HepG2 (cell line): Measurements from ENCODE around the gene RSPH9. TPM values are rescaled to one million over a fixed set of nuclear protein-coding genes. Genes with fewer than 3 reads are reported as not detected.

ENCODE experiments used
- CHD4 ChIP-seq: fragments of 200-600 bp; sonication (generic); IDR thresholded peaks from 2 replicates; pipeline ENCODE4 v1.7.0; 2017; ENCODE audit warnings: mild to moderate bottlenecking, low read length, borderline replicate concordance
- KDM3A ChIP-seq: IDR thresholded peaks from 2 replicates; pipeline ENCODE4 v1.6.1; 2018; ENCODE audit warnings: low read depth, missing compliant biosample characterization
- MED13 ChIP-seq: sonication (generic); formaldehyde crosslinking; IDR thresholded peaks from 2 replicates; pipeline ENCODE4 v1.5.0; 2020; ENCODE audit warnings: missing genetic modification reagents
- PTBP1 ChIP-seq: fragments of 200-400 bp; formaldehyde crosslinking; IDR thresholded peaks from 2 replicates; pipeline ENCODE4 v1.6.1; 2018; ENCODE audit warnings: low read length, low read depth; ENCODE audit not compliant: poor library complexity, severe bottlenecking
- ZBTB7A ChIP-seq: sonication (generic); formaldehyde crosslinking; IDR thresholded peaks from 2 replicates; pipeline ENCODE4 v1.8.0; 2022; ENCODE audit warnings: mild to moderate bottlenecking, missing genetic modification reagents
- ZNF253 ChIP-seq: sonication (generic); formaldehyde crosslinking; IDR thresholded peaks from 2 replicates; pipeline ENCODE4 v1.8.0; 2022; ENCODE audit warnings: mild to moderate bottlenecking, missing genetic modification reagents, borderline replicate concordance
- ZNF33B ChIP-seq: sonication (generic); formaldehyde crosslinking; IDR thresholded peaks from 2 replicates; pipeline ENCODE4 v1.5.1; 2020; ENCODE audit warnings: mild to moderate bottlenecking, missing genetic modification reagents
- ZNF552 ChIP-seq: sonication (generic); formaldehyde crosslinking; IDR thresholded peaks from 2 replicates; pipeline ENCODE4 v1.9.0; 2022; ENCODE audit warnings: missing genetic modification reagents, mild to moderate bottlenecking, borderline replicate concordance
- ZNF567 ChIP-seq: sonication (generic); formaldehyde crosslinking; IDR thresholded peaks from 2 replicates; pipeline ENCODE4 v1.8.1; 2023; ENCODE audit warnings: mild to moderate bottlenecking, missing genetic modification reagents, borderline replicate concordance
- ZNF607 ChIP-seq: sonication (generic); formaldehyde crosslinking; IDR thresholded peaks from 2 replicates; pipeline ENCODE4 v1.5.1; 2020; ENCODE audit warnings: missing genetic modification reagents, mild to moderate bottlenecking, borderline replicate concordance
- ZNF883 ChIP-seq: sonication (generic); formaldehyde crosslinking; IDR thresholded peaks from 2 replicates; pipeline ENCODE4 v1.5.1; 2020; ENCODE audit warnings: mild to moderate bottlenecking, missing genetic modification reagents; ENCODE audit errors: not compliant biosample characterization
- polyA plus RNA-seq, 8 experiments: library from polyadenylated mRNA; depleted of rRNA in 3 of 8; stranded (reverse) in 7 of 8; unstranded in 1 of 8; fragments of >200 nt; fragmentation: Illumina TruSeq in 4 of 8; extraction: Trizol in 4 of 8; gene quantifications; 2 replicates each; pipeline versions ENCODE4 v1.2.1 to v1.2.3, GENCODE V29; 2011 to 2016; ENCODE audit warnings: low read depth in 4 of 8, missing spikeins in 1 of 8, mixed read lengths in 1 of 8; ENCODE audit not compliant: insufficient read depth in 1 of 8
- total RNA-seq, 5 experiments: library from RNA; depleted of rRNA; stranded (reverse); fragments of >200 nt; fragmentation: Illumina TruSeq; extraction: Trizol; gene quantifications; 2 replicates each; pipeline ENCODE4 v1.2.3, GENCODE V29; 2016; ENCODE audit warnings: low read depth in 1 of 5
- TF ChIP-seq, protein P1 (sequence below), 2 experiments: fragments of 450-650 bp in 1 of 2; sonication (generic) in 1 of 2; formaldehyde crosslinking in 1 of 2; IDR thresholded peaks; 2 replicates each; pipeline versions ENCODE4 v1.6.1 to v1.8.0; 2016 to 2022; ENCODE audit warnings: antibody characterized with exemption in 1 of 2, mild to moderate bottlenecking in 1 of 2, missing genetic modification reagents in 1 of 2
- TF ChIP-seq, protein P2 (sequence below): sonication (generic); formaldehyde crosslinking; IDR thresholded peaks from 2 replicates; pipeline ENCODE4 v1.4.0; 2020; ENCODE audit warnings: missing genetic modification reagents
- TF ChIP-seq, protein P3 (sequence below): sonication (generic); formaldehyde crosslinking; IDR thresholded peaks from 2 replicates; pipeline ENCODE4 v1.8.1; 2023; ENCODE audit warnings: missing genetic modification reagents, mild to moderate bottlenecking, borderline replicate concordance
- TF ChIP-seq, protein P4 (sequence below): sonication (generic); formaldehyde crosslinking; IDR thresholded peaks from 2 replicates; pipeline ENCODE4 v1.4.0; 2020; ENCODE audit warnings: mild to moderate bottlenecking, missing genetic modification reagents
- TF ChIP-seq, protein P5 (sequence below): IDR thresholded peaks from 2 replicates; pipeline ENCODE4 v1.6.1; 2016; ENCODE audit warnings: missing genetic modification reagents, missing compliant biosample characterization

The RSPH9 gene
- total and polyA plus RNA-seq, 2 of the 13 experiments (the other 11 are each of a cell fraction or from before 2014, with no cell fraction given) = 0.04 TPM; not detected in 1

DNA sequence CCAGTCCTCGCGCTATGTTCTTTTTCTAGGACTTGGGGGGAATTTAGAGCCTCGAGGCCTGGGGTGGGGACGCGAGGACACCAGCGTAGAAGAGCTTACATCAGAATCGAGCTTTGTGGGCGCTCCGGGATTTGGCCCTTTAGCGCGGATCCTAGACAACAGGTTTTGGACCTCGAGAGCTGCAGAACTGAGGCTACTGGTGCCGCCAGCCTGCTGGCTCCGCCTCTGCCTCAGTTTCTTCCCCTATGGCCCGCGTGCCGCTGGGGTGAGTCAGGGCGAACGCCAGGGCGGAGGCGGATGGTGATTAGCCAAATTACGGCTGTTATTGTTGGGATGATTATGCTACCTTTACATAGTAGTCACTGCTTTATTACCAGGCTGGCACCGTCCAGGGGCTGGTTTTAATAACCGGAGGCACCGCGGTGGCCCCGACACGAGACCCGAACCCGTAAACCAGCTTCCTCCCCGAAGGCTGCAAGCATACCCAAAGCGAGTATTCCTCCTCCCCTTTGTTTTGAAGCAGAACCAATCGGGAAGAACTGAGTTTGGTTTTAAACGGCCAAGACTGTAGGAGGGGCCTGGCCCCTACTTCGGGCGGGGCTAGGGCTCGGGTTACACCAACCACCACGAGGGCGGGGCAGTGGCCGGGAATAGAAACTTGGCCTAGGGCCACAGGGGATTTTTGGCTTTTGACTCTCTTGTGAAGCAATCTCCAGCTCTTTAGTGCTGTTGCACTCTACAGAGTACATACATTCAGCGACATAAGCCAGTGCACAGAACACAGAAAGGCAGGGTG is 15.1 kb upstream of the RSPH9 start (continued):
- TF ChIP-seq MED13 (CRISPR knock-in tag) = peak; percentile 57; the same call in 1 of the 2 replicates
- TF ChIP-seq, protein P1, sequence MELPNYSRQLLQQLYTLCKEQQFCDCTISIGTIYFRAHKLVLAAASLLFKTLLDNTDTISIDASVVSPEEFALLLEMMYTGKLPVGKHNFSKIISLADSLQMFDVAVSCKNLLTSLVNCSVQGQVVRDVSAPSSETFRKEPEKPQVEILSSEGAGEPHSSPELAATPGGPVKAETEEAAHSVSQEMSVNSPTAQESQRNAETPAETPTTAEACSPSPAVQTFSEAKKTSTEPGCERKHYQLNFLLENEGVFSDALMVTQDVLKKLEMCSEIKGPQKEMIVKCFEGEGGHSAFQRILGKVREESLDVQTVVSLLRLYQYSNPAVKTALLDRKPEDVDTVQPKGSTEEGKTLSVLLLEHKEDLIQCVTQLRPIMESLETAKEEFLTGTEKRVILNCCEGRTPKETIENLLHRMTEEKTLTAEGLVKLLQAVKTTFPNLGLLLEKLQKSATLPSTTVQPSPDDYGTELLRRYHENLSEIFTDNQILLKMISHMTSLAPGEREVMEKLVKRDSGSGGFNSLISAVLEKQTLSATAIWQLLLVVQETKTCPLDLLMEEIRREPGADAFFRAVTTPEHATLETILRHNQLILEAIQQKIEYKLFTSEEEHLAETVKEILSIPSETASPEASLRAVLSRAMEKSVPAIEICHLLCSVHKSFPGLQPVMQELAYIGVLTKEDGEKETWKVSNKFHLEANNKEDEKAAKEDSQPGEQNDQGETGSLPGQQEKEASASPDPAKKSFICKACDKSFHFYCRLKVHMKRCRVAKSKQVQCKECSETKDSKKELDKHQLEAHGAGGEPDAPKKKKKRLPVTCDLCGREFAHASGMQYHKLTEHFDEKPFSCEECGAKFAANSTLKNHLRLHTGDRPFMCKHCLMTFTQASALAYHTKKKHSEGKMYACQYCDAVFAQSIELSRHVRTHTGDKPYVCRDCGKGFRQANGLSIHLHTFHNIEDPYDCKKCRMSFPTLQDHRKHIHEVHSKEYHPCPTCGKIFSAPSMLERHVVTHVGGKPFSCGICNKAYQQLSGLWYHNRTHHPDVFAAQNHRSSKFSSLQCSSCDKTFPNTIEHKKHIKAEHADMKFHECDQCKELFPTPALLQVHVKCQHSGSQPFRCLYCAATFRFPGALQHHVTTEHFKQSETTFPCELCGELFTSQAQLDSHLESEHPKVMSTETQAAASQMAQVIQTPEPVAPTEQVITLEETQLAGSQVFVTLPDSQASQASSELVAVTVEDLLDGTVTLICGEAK (IDR thresholded peaks at IDR 0.05) = no peak
- TF ChIP-seq, protein P1 (CRISPR knock-in tag; IDR thresholded peaks at IDR 0.05) = no peak
- TF ChIP-seq KDM3A (CRISPR knock-in tag) = no peak; the same call in none of the 2 replicates
- TF ChIP-seq, protein P2, sequence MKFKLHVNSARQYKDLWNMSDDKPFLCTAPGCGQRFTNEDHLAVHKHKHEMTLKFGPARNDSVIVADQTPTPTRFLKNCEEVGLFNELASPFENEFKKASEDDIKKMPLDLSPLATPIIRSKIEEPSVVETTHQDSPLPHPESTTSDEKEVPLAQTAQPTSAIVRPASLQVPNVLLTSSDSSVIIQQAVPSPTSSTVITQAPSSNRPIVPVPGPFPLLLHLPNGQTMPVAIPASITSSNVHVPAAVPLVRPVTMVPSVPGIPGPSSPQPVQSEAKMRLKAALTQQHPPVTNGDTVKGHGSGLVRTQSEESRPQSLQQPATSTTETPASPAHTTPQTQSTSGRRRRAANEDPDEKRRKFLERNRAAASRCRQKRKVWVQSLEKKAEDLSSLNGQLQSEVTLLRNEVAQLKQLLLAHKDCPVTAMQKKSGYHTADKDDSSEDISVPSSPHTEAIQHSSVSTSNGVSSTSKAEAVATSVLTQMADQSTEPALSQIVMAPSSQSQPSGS (CRISPR knock-in tag) = peak; percentile 60
- TF ChIP-seq CHD4 = no peak; the same call in 1 of the 2 replicates
- TF ChIP-seq ZNF253 (CRISPR knock-in tag) = no peak
- no peak for TF ChIP-seq ZNF552 (CRISPR knock-in tag)
- TF ChIP-seq, protein P3, sequence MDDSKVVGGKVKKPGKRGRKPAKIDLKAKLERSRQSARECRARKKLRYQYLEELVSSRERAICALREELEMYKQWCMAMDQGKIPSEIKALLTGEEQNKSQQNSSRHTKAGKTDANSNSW (CRISPR knock-in tag) = peak; percentile 72; the same call in 1 of the 2 replicates
- TF ChIP-seq ZNF33B (CRISPR knock-in tag) = no peak; the same call in 1 of the 2 replicates
- TF ChIP-seq ZNF567 (CRISPR knock-in tag) = peak; percentile 84
- TF ChIP-seq, protein P4, sequence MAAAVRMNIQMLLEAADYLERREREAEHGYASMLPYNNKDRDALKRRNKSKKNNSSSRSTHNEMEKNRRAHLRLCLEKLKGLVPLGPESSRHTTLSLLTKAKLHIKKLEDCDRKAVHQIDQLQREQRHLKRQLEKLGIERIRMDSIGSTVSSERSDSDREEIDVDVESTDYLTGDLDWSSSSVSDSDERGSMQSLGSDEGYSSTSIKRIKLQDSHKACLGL (CRISPR knock-in tag) = peak; percentile 63; the same call in 1 of the 2 replicates
- peak; percentile 40; the same call in 1 of the 2 replicates for TF ChIP-seq ZNF607
- TF ChIP-seq ZBTB7A = 0 out of 2 replicates have a peak, but pooled peaks have one; percentile 43
- TF ChIP-seq ZNF883 (CRISPR knock-in tag) = no peak
- TF ChIP-seq PTBP1 = peak; percentile 5
- TF ChIP-seq, protein P5, sequence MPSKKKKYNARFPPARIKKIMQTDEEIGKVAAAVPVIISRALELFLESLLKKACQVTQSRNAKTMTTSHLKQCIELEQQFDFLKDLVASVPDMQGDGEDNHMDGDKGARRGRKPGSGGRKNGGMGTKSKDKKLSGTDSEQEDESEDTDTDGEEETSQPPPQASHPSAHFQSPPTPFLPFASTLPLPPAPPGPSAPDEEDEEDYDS (CRISPR knock-in tag) = peak; percentile 100
